Stimulated activated naive CD4-positive, alpha-beta T cell treated with Interleukin-2 at 50 U/mL for 16 hours (primary cell): ENCODE measurements around the gene TNS3.

ENCODE experiments used
- DNase-seq: peaks from one replicate; lab custom pipeline; 2025; lab: John Stamatoyannopoulos, UW

The TNS3 gene

GRCh38 chr7:47540387-47541350 is 41.2 kb downstream of the TNS3 start:
- no peak for DNase-seq

GRCh38 chr7:47540053-47540386 is 41.9 kb downstream of the TNS3 start:
- DNase-seq, result no peak

GRCh38 chr7:47539398-47540052 is 42.4 kb downstream of the TNS3 start:
- DNase-seq, result no peak

- DNase-seq, result no peak
Observed at GRCh38 chr7:47538846-47539311, 43.0 kb downstream of the TNS3 start.

DNA sequence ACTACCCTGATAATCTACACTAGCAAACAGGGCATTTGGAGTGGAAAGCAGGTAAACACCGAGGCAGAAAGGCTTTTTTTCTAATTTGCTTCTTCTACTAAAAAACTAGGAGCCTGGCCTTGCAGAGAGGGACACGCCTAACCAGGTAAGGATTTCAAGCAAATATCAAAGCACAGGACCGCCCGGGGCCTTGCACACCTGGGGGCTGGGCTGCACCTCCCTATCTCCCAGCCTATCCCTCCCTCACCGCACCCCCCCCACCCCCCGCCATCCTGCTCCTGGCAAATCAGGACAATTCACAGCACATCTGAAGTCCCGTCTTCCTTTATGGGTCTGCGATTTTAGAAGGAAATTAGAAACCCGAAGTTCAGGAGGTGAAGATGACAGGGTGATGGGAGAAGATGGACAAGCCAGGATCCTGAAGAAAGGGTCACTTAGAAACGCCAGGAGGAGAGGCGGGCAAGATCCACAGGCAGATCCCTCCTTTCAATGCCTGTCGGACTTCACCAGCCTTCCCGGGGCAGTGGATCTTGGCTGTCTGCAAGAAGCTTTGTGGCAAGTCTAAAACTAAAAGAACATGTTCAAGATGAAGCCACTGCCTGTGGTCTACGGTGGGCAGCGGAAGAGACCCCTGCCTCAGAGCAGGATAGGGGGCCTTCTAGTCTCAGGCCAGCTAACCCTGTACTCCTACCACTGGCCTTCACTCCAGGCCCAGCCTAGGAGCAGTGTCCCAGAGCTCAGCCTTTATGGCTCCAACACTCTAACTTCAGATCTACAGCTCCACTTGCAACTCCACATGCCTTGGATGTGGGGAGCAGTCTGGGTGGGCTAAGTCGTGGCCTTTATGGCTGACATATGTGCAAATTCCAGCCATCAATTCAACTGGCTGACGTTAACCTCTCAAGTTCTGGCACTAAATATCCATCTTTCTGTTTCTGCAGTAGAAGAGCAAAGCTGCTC is 43.9 kb downstream of the TNS3 start:
- no peak for DNase-seq

- DNase-seq, result no peak
Observed at GRCh38 chr7:47536661-47537611, 45.0 kb downstream of the TNS3 start.

GRCh38 chr7:47535704-47536628 is 45.9 kb downstream of the TNS3 start:
- no peak for DNase-seq

GRCh38 chr7:47535035-47535703 is 46.7 kb downstream of the TNS3 start:
- no peak for DNase-seq

- no peak for DNase-seq
Observed at GRCh38 chr7:47534322-47535034, 47.4 kb downstream of the TNS3 start.

DNA sequence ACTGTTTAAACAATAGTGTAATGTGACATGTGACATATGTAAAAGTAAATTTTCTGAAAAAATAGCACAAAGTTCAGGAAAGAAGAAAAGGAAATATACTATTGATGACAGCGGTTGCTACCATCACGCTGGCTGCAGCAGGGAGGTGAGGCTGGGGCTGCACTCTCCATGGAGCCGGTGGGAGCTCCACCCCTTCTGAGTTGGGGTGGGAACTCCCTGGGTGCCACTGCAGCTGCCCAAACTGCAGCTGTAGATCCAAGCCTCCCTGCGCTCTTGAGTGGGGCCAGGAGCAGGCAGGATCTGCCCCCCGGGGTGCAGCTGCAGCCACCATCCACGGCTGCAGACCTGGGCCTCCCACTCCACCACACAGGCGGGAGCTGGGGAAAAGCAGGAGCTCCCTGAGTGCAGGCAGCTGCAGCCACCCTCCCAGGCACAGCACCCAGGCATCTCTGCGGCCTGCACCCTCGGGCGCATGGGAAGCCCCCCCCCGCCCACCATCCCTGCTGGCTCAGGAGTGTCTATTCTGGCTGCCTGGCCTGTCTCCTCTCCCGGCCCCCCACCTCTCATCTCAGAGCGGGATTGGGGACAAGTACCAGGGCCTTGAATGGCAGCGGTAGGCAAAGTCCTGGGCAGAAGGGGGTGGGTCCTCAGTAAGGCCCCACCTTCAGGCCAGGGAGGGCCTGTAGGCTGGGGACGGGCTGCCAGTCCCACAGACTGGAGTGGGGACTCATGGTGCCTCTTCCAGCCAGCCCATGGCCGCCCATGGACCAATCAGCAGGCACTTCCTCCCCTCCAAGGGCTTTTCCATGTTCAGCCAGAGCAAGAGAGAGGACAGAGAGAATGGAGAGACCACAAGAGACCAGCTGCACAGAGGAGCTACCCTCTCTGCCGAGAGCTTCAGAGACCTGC is 50.1 kb downstream of the TNS3 start:
- no peak for DNase-seq

- no peak for DNase-seq
Observed at GRCh38 chr7:47529826-47530555, 51.9 kb downstream of the TNS3 start.

DNA sequence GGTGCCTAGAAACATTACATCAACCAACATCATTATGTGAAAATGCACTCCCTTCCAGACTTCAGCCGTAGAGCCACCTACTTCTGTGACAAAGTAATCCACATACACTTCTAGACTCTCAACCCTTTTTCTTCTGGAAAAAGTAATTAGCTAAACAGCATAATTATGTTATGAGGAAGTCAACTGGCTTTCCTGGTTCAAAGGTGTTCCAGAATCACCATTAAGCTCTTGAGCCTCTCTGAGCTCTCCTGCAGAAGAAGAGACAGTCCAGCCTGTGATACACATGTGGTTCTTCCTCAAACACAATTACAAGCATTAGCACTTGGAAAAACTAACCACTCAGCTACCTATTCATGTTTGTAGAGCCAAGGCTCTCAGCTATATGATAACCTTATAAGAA is 52.5 kb downstream of the TNS3 start:
- DNase-seq, result no peak

DNA sequence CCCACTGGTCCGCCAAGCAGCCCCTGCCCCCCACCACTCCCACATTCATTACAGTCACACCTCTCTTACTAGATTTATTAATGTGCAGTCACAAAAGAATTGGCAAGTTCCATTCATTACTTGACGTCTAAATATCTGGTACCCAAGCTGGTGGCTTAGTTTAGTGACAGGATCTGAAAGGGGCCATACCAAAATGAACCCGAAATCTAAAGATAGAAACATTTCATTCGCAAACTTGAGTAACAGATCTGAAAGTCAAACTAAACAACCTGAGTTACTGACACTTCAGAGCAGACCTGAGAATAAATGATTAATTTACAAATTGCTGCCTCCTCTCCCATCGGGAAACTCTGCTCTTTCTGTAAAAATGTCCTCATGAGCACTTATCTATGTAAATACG is 53.4 kb downstream of the TNS3 start:
- DNase-seq, result no peak

DNA sequence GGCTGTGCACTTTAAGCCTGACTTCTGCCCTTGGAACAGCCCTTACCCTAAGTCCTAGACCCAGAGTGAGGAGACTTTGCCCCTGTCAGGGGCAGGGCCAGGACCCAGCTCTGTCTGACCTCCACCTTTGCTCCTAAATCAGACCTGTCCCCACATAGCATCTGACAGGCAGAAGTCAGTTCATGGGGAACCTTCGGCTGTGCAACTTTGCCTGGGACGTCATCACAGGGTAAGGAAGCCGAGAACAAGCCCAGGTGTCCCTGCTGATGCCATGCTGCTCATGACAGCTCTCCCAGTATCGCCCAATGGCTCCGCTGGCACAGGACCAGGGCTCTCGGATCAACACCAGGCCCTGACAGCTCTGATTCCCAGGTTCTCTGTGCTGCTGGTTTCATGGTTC is 55.4 kb downstream of the TNS3 start:
- no peak for DNase-seq

- DNase-seq, result no peak
Observed at GRCh38 chr7:47525066-47525623, 56.8 kb downstream of the TNS3 start.

- DNase-seq, result no peak
Observed at GRCh38 chr7:47523401-47523800, 58.5 kb downstream of the TNS3 start.
